Gastrocnemius medialis (tissue), 4 donors: Measurements from ENCODE around the gene TMEM143. TPM values are rescaled to one million over a fixed set of nuclear protein-coding genes. Genes with fewer than 3 reads are reported as not detected.
"Not testable (repeated sequence)": the region's sequence is repeated elsewhere in the genome, so short reads cannot be mapped to it uniquely, and the experiment has no call there.

Source experiments
- ATAC-seq, 2 donors: fragments of 150-250 bp; one replicate each; pipeline ENCODE4 v1.9.1; 2016
- DNase-seq, 2 donors: peaks; one replicate each; pipeline ENCODE4 v3.0.0-alpha.2; 2019
- H3K27ac ChIP-seq, 4 donors: fragments of 200-600 bp; sonication (generic); 1 replicate in 1 of 4; 2 replicates in 3 of 4; pipeline ENCODE4 v1.5.1; 2016 to 2018; ENCODE audit warnings: mild to moderate bottlenecking in 2 of 4, moderate library complexity in 1 of 4
- H3K27me3 ChIP-seq, 3 donors: fragments of 200-600 bp; sonication (generic) in 2 of 3; 1 replicate in 1 of 3; 2 replicates in 2 of 3; pipeline versions ENCODE4 v1.5.1 to v1.6.0; 2016 to 2019; ENCODE audit warnings: mild to moderate bottlenecking in 1 of 3, moderate library complexity in 1 of 3
- H3K36me3 ChIP-seq, 2 donors: fragments of 200-600 bp; sonication (generic) in 1 of 2; one replicate each; pipeline ENCODE4 v1.5.1; 2017 to 2018
- H3K4me1 ChIP-seq, 2 donors: fragments of 200-600 bp; sonication (generic) in 1 of 2; one replicate each; pipeline ENCODE4 v1.5.1; 2016 to 2017; ENCODE audit warnings: mild to moderate bottlenecking in 2 of 2
- H3K4me3 ChIP-seq, 4 donors: fragments of 200-600 bp; sonication (generic) in 3 of 4; 1 replicate in 1 of 4; 2 replicates in 3 of 4; pipeline ENCODE4 v1.5.1; 2016 to 2019; ENCODE audit warnings: mild to moderate bottlenecking in 2 of 4
- H3K9me3 ChIP-seq, 3 donors: fragments of 200-600 bp; sonication (generic) in 2 of 3; 1 replicate in 1 of 3; 2 replicates in 2 of 3; pipeline ENCODE4 v1.5.1; 2016 to 2019
- CTCF ChIP-seq, 5 experiments: fragments of 450-650 bp in 3 of 5; fragments of 200-600 bp in 2 of 5; sonication (generic) in 2 of 5; IDR thresholded peaks in 4 of 5; conservative IDR thresholded peaks in 1 of 5; 1 replicate in 4 of 5; 2 replicates in 1 of 5; pipeline ENCODE4 v1.5.1; 2016 to 2019; ENCODE audit warnings: antibody characterized with exemption in 5 of 5, mild to moderate bottlenecking in 3 of 5, moderate library complexity in 3 of 5
- POLR2A ChIP-seq, 2 donors: fragments of 450-650 bp; IDR thresholded peaks; one replicate each; pipeline ENCODE4 v1.6.1; 2017; ENCODE audit warnings: antibody characterized with exemption in 2 of 2, mild to moderate bottlenecking in 2 of 2, moderate library complexity in 2 of 2
- in situ Hi-C, 4 donors: fragments of 200-750 bp; cut with MboI; loops; one replicate each; pipeline versions ENCODE4 v1.15.0 to v1.8.0; 2017; ENCODE audit warnings: low sequenced_read_pairs in 4 of 4
- intact Hi-C: fragments of 100-400 bp; cut with DNase I; formaldehyde crosslinking; loops from one replicate; pipeline ENCODE4 v1.15.1; 2023; ENCODE audit warnings: low total_unique reads
- total RNA-seq, 4 donors: library from RNA; depleted of rRNA; stranded (reverse); fragments of >200 nt; gene quantifications; one replicate each; pipeline versions ENCODE4 v1.1.0 to v1.2.3, GENCODE V29; 2016

TMEM143 gene
- total RNA-seq, 4 donors from 2014 or later = 28.8 to 42.3 (median 40.7) TPM

GRCh38 chr19:48395170-48395455, 31.4 kb upstream of the TMEM143 start:
- H3K9me3 ChIP-seq = no peaks in the 10 kb centered on the region
- intact Hi-C loops (no loop called here), in situ Hi-C loops (no loop called here)
- TF ChIP-seq POLR2A (IDR thresholded peaks at IDR 0.05) = no peak
- no peak for TF ChIP-seq CTCF (IDR thresholded peaks at IDR 0.05 in 4 of 5, conservative IDR thresholded peaks at IDR 0.05 in 1 of 5)
- H3K27ac ChIP-seq = no peak overlapping the region
- no peak for DNase-seq
- no peak overlapping the region for H3K4me3 ChIP-seq
- peaks cover 2 to 19% of the 10 kb centered on the region in 2 donors for H3K4me1 ChIP-seq
- H3K27me3 ChIP-seq = peaks cover 54 to 67% (median 59%) of the 10 kb centered on the region in 3 donors
- no peak for ATAC-seq
- H3K36me3 ChIP-seq = no peaks in the 10 kb centered on the region

GRCh38 chr19:48394331-48395169, 30.8 kb upstream of the TMEM143 start:
- Histone ChIP-seq H3K36me3 (no peaks in the 10 kb centered on the region), H3K27ac (no peak overlapping the region), H3K4me1 (peaks cover 4 to 22% of the 10 kb centered on the region in 2 donors), H3K27me3 (peaks cover 54 to 67% (median 59%) of the 10 kb centered on the region in 3 donors), H3K4me3 (no peak overlapping the region), H3K9me3 (no peaks in the 10 kb centered on the region)
- no peak for DNase-seq
- ATAC-seq = no peak
- TF ChIP-seq CTCF (IDR thresholded peaks at IDR 0.05 in 4 of 5, conservative IDR thresholded peaks at IDR 0.05 in 1 of 5) (no peak), POLR2A (IDR thresholded peaks at IDR 0.05) (no peak)
- intact Hi-C loops (no loop called here), in situ Hi-C loops (no loop called here)

GRCh38 chr19:48393559-48394330, 30.0 kb upstream of the TMEM143 start, which contains the start of gene GRIN2D:
Gene GRIN2D, plus strand, starts transcription at chr19:48393668. Its CDS starts 4,725 bp downstream, at chr19:48398393.
- Histone ChIP-seq H3K4me3 (no peak within 1 kb of the TSS), H3K9me3 (no peaks in the 10 kb centered on the region), H3K27ac (no peak within 1 kb of the TSS), H3K4me1 (peaks cover 4 to 22% of the 10 kb centered on the region in 2 donors), H3K36me3 (peaks cover 0 to 8% of the 10 kb centered on the region in 2 donors), H3K27me3 (peaks cover 54 to 61% (median 59%) of the 10 kb centered on the region in 3 donors)
- DNase-seq (no peak), ATAC-seq (no peak)
- no peak for TF ChIP-seq CTCF (IDR thresholded peaks at IDR 0.05 in 4 of 5, conservative IDR thresholded peaks at IDR 0.05 in 1 of 5)
- no peak for TF ChIP-seq POLR2A (IDR thresholded peaks at IDR 0.05)
- intact Hi-C loops = no loop called here
- in situ Hi-C loops = no loop called here

- H3K4me1 ChIP-seq = peaks cover 4 to 22% of the 10 kb centered on the region in 2 donors
- H3K36me3 ChIP-seq = peaks cover 0 to 15% of the 10 kb centered on the region in 2 donors
- no peak overlapping the region for H3K4me3 ChIP-seq
- peaks cover 53 to 58% (median 57%) of the 10 kb centered on the region in 3 donors for H3K27me3 ChIP-seq
- in situ Hi-C loops (no loop called here), intact Hi-C loops (no loop called here)
- no peaks in the 10 kb centered on the region for H3K9me3 ChIP-seq
- no peak overlapping the region for H3K27ac ChIP-seq
- TF ChIP-seq CTCF (IDR thresholded peaks at IDR 0.05 in 4 of 5, conservative IDR thresholded peaks at IDR 0.05 in 1 of 5) (no peak), POLR2A (IDR thresholded peaks at IDR 0.05) (no peak)
- ATAC-seq = no peak
- DNase-seq = no peak
These were observed 29.3 kb upstream of the TMEM143 start for GRCh38 chr19:48392860-48393558.

GRCh38 chr19:48392006-48392344, 28.2 kb upstream of the TMEM143 start:
- H3K9me3 ChIP-seq, in situ Hi-C loops, H3K27ac ChIP-seq, DNase-seq, H3K4me3 ChIP-seq, ATAC-seq, intact Hi-C loops: not testable (repeated sequence)
- Histone ChIP-seq H3K4me1 (peaks cover 4 to 19% of the 10 kb centered on the region in 2 donors), H3K27me3 (peaks cover 43 to 48% (median 47%) of the 10 kb centered on the region in 3 donors), H3K36me3 (peaks cover 0 to 25% of the 10 kb centered on the region in 2 donors)
